ENCODE measurements around the gene CGB3.

DNA sequence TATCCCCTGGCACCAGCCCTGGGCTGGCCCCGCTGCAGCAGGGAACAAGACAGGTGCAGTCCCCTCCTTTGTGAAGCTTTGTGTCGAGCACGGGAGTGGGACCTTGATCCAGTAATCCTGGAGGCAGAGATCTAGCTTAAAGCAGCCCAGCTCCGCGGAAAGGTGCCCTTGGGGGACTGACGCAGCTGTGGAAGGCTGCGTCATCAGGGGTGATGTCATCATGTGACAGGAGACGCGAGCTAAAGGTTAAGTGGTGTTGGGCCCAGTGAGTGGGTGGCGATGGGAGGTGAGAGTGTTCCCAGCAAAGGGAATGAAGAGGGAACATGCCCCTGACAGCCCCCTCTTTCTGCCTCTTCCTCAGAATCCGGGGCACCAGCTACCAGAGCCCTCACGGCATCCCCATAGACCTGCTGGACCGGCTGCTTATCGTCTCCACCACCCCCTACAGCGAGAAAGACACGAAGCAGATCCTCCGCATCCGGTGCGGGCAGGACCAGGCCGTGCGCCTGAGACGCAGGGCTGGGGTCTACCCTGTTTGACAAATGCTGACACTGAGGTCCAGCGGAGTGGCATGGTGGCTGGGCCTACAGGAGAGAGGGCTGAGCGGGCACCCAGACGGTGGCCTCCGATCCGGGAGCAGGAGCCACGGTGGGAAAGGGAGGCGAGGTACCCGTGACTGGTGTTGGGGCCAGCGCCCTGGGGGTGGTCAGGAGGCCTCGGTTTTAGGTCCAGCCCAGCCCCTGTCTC, 9.8 kb downstream of the CGB3 start:
- TF ChIP-seq, protein P1, sequence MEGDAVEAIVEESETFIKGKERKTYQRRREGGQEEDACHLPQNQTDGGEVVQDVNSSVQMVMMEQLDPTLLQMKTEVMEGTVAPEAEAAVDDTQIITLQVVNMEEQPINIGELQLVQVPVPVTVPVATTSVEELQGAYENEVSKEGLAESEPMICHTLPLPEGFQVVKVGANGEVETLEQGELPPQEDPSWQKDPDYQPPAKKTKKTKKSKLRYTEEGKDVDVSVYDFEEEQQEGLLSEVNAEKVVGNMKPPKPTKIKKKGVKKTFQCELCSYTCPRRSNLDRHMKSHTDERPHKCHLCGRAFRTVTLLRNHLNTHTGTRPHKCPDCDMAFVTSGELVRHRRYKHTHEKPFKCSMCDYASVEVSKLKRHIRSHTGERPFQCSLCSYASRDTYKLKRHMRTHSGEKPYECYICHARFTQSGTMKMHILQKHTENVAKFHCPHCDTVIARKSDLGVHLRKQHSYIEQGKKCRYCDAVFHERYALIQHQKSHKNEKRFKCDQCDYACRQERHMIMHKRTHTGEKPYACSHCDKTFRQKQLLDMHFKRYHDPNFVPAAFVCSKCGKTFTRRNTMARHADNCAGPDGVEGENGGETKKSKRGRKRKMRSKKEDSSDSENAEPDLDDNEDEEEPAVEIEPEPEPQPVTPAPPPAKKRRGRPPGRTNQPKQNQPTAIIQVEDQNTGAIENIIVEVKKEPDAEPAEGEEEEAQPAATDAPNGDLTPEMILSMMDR (IDR thresholded peaks at IDR 0.05) = no peak
- TF ChIP-seq EZH2 (IDR thresholded peaks at IDR 0.05) = no peak
